Keratinocyte (primary cell): Measurements from ENCODE around the gene GDPD5. TPM values are rescaled to one million over a fixed set of nuclear protein-coding genes. Genes with fewer than 3 reads are reported as not detected.

Experiments
- DNase-seq: peaks from one replicate; pipeline ENCODE4 v3.0.0-alpha.2; 2011; ENCODE audit warnings: low read depth, missing footprints, low spot score
- FAIRE-seq: peaks from 2 replicates; lab custom pipeline; 2011; peaks lifted over from hg19 to GRCh38; lab: Jason Lieb, UNC
- H2AFZ ChIP-seq: 2 replicates; pipeline ENCODE4 v1.6.0; 2012; ENCODE audit warnings: low read length, control low read depth, inconsistent platforms; ENCODE audit not compliant: control insufficient read depth
- H3K27ac ChIP-seq: 2 replicates; pipeline ENCODE4 v1.5.1; 2011; ENCODE audit warnings: low read length; ENCODE audit not compliant: control insufficient read depth, insufficient read depth
- H3K27me3 ChIP-seq: 3 replicates; pipeline ENCODE4 v1.6.0; 2011; ENCODE audit warnings: low read length; ENCODE audit not compliant: control insufficient read depth, insufficient read depth; ENCODE audit errors: extremely low read depth
- H3K36me3 ChIP-seq, 2 experiments: 2 replicates in 1 of 2; 3 replicates in 1 of 2; pipeline ENCODE4 v1.5.1; 2011; ENCODE audit warnings: low read length in 2 of 2, mild to moderate bottlenecking in 1 of 2; ENCODE audit not compliant: control insufficient read depth in 2 of 2, insufficient read depth in 2 of 2; ENCODE audit errors: extremely low read depth in 1 of 2
- H3K4me1 ChIP-seq: 3 replicates; pipeline ENCODE4 v1.5.1; 2011; ENCODE audit warnings: low read length; ENCODE audit not compliant: control insufficient read depth, insufficient read depth; ENCODE audit errors: extremely low read depth
- H3K4me2 ChIP-seq: 3 replicates; pipeline ENCODE4 v1.6.0; 2011; ENCODE audit warnings: low read depth, low read length; ENCODE audit not compliant: control insufficient read depth, insufficient read depth; ENCODE audit errors: extremely low read depth
- H3K4me3 ChIP-seq, 3 experiments: fragments of 200-600 bp in 1 of 3; sonication (generic) in 1 of 3; 2 replicates in 2 of 3; 3 replicates in 1 of 3; pipeline ENCODE4 v1.5.1; 2011 to 2016; ENCODE audit warnings: low read length in 3 of 3, mild to moderate bottlenecking in 3 of 3, control low read depth in 2 of 3, inconsistent platforms in 1 of 3, low read depth in 1 of 3, mixed read lengths in 1 of 3, mixed run types in 1 of 3, moderate library complexity in 1 of 3; ENCODE audit not compliant: control insufficient read depth in 2 of 3, insufficient read depth in 2 of 3; ENCODE audit errors: extremely low read depth in 1 of 3
- H3K79me2 ChIP-seq: 2 replicates; pipeline ENCODE4 v1.6.0; 2012; ENCODE audit warnings: low read length; ENCODE audit not compliant: control insufficient read depth, insufficient read depth
- H3K9ac ChIP-seq: 3 replicates; pipeline ENCODE4 v1.6.0; 2011; ENCODE audit warnings: low read length; ENCODE audit not compliant: control insufficient read depth, insufficient read depth; ENCODE audit errors: extremely low read depth
- H3K9me1 ChIP-seq: 3 replicates; pipeline ENCODE4 v1.6.0; 2011; ENCODE audit warnings: low read length; ENCODE audit not compliant: control insufficient read depth, insufficient read depth; ENCODE audit errors: extremely low read depth
- H3K9me3 ChIP-seq: 2 replicates; pipeline ENCODE4 v1.5.1; 2012; ENCODE audit warnings: low read depth, low read length; ENCODE audit not compliant: control insufficient read depth
- H4K20me1 ChIP-seq: 3 replicates; pipeline ENCODE4 v1.6.0; 2011; ENCODE audit warnings: low read length; ENCODE audit not compliant: control insufficient read depth, insufficient read depth; ENCODE audit errors: extremely low read depth
- EZH2 ChIP-seq: IDR thresholded peaks from one replicate; pipeline ENCODE4 v1.6.1; 2012; ENCODE audit warnings: inconsistent platforms, mild to moderate bottlenecking, low read length, moderate library complexity
- dilution Hi-C: fragments of 300-500 bp; cut with MboI; formaldehyde crosslinking; loops from one replicate; pipeline ENCODE4 v1.7.0; 2020; ENCODE audit warnings: low sequenced_read_pairs; ENCODE audit not compliant: extremely low pct_ligation_motif_present
- polyA plus RNA-seq, 5 experiments: library from polyadenylated mRNA; depleted of rRNA in 3 of 5; stranded (reverse) in 3 of 5; stranded (forward) in 1 of 5; unstranded in 1 of 5; fragments of >200 nt; gene quantifications; 1 replicate in 1 of 5; 2 replicates in 3 of 5; 3 replicates in 1 of 5; pipeline versions ENCODE4 v1.2.1 to v1.2.3, GENCODE V29; 2011 to 2012; ENCODE audit warnings: missing spikeins in 2 of 5, low read depth in 1 of 5, low replicate concordance in 1 of 5
- TF ChIP-seq, protein P1 (sequence below), 3 experiments: IDR thresholded peaks in 1 of 3; conservative IDR thresholded peaks in 1 of 3; optimal IDR thresholded peaks in 1 of 3; 2 replicates in 2 of 3; 3 replicates in 1 of 3; pipeline versions ENCODE3 to v1.5.1; 2011; ENCODE audit warnings: low read length in 3 of 3, mild to moderate bottlenecking in 3 of 3, moderate library complexity in 2 of 3, control low read depth in 1 of 3, inconsistent platforms in 1 of 3; ENCODE audit not compliant: insufficient read depth in 2 of 3; ENCODE audit errors: extremely low read depth in 1 of 3

GDPD5 gene
- polyA plus RNA-seq, 1 donor (not counting 4 experiments of a cell fraction or from before 2014, with no cell fraction given), result 2.1 TPM

DNA sequence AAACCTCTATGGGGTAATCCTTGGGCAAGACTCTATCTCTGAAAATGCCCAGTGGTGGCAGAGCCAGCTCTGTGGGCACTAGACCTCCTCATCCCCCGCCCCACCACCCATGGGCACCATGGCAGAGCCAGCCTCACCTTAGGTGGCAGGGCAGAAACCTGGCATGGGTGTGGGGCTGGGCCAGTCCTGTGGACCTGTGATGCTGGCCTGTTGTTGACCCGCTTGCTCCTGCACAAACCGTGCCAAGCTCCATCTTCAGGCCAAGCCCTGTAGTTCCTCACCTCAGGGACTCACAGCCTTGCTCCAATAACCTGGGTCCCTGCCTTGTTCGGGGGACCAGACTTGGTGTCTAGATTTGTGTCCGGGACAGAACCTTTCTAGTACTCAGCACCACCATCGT lies 27.4 kb upstream of the GDPD5 start:
- Histone ChIP-seq H3K27ac (no peak overlapping the region), H3K4me3 (no peak overlapping the region), H3K9ac (no peak overlapping the region), H2AFZ (no peak overlapping the region), H4K20me1 (no peaks in the 10 kb centered on the region), H3K79me2 (no peaks in the 10 kb centered on the region), H3K36me3 (no peaks in the 10 kb centered on the region), H3K4me2 (no peak overlapping the region), H3K4me1 (peaks cover 12% of the 10 kb centered on the region), H3K27me3 (no peaks in the 10 kb centered on the region), H3K9me3 (no peaks in the 10 kb centered on the region), H3K9me1 (no peaks in the 10 kb centered on the region)
- FAIRE-seq, result no peak
- TF ChIP-seq, protein P1, sequence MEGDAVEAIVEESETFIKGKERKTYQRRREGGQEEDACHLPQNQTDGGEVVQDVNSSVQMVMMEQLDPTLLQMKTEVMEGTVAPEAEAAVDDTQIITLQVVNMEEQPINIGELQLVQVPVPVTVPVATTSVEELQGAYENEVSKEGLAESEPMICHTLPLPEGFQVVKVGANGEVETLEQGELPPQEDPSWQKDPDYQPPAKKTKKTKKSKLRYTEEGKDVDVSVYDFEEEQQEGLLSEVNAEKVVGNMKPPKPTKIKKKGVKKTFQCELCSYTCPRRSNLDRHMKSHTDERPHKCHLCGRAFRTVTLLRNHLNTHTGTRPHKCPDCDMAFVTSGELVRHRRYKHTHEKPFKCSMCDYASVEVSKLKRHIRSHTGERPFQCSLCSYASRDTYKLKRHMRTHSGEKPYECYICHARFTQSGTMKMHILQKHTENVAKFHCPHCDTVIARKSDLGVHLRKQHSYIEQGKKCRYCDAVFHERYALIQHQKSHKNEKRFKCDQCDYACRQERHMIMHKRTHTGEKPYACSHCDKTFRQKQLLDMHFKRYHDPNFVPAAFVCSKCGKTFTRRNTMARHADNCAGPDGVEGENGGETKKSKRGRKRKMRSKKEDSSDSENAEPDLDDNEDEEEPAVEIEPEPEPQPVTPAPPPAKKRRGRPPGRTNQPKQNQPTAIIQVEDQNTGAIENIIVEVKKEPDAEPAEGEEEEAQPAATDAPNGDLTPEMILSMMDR (optimal IDR thresholded peaks at IDR 0.05 in 1 of 3, IDR thresholded peaks at IDR 0.05 in 1 of 3, conservative IDR thresholded peaks at IDR 0.05 in 1 of 3; ENCODE audit: extremely low read depth in 1 of 3, insufficient read depth in 2 of 3, low read length in 3 of 3), result no peak
- no peak for TF ChIP-seq EZH2
- DNase-seq, result no peak
- dilution Hi-C loops, result no loop called here

DNA sequence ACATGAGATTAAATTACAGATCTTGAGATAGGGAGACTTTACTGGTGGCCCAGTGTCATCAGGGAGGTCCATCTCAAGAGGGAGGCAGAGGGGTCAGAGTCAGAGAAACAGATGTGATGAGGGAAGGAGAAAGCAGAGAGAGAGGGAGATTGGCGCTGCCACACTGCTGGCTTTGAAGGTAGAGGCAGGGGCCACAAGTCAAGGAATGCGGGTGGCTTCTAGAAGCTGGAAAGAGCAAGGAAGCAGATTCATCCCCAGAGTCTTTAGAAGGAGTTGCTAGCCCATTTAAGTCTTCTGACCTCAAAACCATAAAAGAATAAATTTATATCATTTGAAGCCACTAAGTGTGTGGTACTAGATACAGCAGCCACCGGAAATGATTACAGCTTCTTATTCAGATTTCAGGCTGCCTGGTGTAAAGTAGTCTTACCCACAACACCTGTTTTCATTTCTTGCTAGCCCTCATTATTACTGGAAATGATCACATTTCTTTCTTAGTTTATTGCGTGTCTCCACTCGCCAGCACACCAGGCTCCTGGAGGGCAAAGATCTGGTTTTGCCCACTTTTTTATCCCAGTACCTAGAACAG lies 23.7 kb upstream of the GDPD5 start:
- Histone ChIP-seq H4K20me1 (no peaks in the 10 kb centered on the region), H3K9ac (no peak overlapping the region), H3K4me1 (no peaks in the 10 kb centered on the region), H3K27ac (no peak overlapping the region), H3K27me3 (no peaks in the 10 kb centered on the region), H3K4me2 (no peak overlapping the region), H3K4me3 (no peak overlapping the region), H3K79me2 (no peaks in the 10 kb centered on the region), H3K9me1 (no peaks in the 10 kb centered on the region), H3K9me3 (no peaks in the 10 kb centered on the region), H2AFZ (no peak overlapping the region), H3K36me3 (no peaks in the 10 kb centered on the region)
- no peak for TF ChIP-seq EZH2
- TF ChIP-seq, protein P1 (optimal IDR thresholded peaks at IDR 0.05 in 1 of 3, IDR thresholded peaks at IDR 0.05 in 1 of 3, conservative IDR thresholded peaks at IDR 0.05 in 1 of 3; ENCODE audit: extremely low read depth in 1 of 3, insufficient read depth in 2 of 3, low read length in 3 of 3), result no peak
- DNase-seq (no peak), FAIRE-seq (no peak)
- dilution Hi-C loops, result no loop called here
